ENCODE measurements around the gene FOXK1.
"Not testable (repeated sequence)": the region's sequence is repeated elsewhere in the genome, so short reads cannot be mapped to it uniquely, and the experiment has no call there.

DNA sequence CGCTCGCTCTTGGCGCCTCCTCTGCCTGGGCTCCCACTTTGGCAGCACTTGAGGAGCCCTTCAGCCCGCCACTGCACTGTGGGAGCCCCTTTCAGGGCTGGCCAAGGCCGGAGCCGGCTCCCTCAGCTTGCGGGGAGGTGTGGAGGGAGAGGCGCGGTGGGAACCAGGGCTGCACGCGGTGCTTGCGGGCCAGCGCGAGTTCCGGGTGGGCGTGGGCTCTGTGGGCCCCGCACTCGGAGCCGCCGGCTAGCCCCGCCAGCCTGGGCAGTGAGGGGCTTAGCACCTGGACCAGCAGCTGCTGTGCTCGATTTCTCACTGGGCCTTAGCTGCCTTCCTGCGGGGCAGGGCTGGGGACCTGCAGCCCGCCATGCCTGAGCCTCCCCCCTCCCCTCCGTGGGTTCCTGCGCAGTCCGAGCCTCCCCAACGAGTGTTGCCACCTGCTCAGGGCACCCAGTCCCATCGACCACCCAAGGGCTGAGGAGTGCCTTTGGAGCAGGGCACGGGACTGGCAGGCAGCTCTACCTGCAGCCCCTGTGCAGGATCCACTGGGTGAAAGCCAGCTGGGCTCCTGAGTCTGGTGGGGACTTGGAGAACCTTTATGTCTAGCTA lies 111.4 kb downstream of the FOXK1 start:
- not testable (repeated sequence) for TF ChIP-seq POLR2A, POLR2AphosphoS5 (IDR thresholded peaks at IDR 0.05)
- TF ChIP-seq, protein P1, sequence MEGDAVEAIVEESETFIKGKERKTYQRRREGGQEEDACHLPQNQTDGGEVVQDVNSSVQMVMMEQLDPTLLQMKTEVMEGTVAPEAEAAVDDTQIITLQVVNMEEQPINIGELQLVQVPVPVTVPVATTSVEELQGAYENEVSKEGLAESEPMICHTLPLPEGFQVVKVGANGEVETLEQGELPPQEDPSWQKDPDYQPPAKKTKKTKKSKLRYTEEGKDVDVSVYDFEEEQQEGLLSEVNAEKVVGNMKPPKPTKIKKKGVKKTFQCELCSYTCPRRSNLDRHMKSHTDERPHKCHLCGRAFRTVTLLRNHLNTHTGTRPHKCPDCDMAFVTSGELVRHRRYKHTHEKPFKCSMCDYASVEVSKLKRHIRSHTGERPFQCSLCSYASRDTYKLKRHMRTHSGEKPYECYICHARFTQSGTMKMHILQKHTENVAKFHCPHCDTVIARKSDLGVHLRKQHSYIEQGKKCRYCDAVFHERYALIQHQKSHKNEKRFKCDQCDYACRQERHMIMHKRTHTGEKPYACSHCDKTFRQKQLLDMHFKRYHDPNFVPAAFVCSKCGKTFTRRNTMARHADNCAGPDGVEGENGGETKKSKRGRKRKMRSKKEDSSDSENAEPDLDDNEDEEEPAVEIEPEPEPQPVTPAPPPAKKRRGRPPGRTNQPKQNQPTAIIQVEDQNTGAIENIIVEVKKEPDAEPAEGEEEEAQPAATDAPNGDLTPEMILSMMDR (IDR thresholded peaks at IDR 0.05): not testable (repeated sequence)

All from sigmoid colon (tissue), 4 donors.